K562 (cell line): ENCODE data around the gene CMTR2. TPM values are rescaled to one million over a fixed set of nuclear protein-coding genes. Genes with fewer than 3 reads are reported as not detected.

ENCODE experiments used
- CHD7 ChIP-seq: fragments of 200-600 bp; sonication (generic); IDR thresholded peaks from one replicate; pipeline ENCODE4 v1.6.1; 2012; ENCODE audit warnings: mild to moderate bottlenecking, low read depth, low read length, inconsistent platforms
- polyA plus RNA-seq, 8 experiments: library from polyadenylated mRNA; depleted of rRNA in 4 of 8; stranded (reverse) in 5 of 8; unstranded in 3 of 8; fragments of >200 nt; fragmentation: Nextera tagmentation in 2 of 8; fragmentation: Illumina TruSeq in 1 of 8; extraction: Ambion mirVana in 2 of 8; extraction: Trizol in 1 of 8; gene quantifications; 2 replicates each; pipeline versions ENCODE4 v1.2.1 to v1.2.3, GENCODE V29; 2011 to 2014; ENCODE audit warnings: inconsistent platforms in 1 of 8, missing spikeins in 1 of 8
- total RNA-seq, 7 experiments: library from RNA; depleted of rRNA in 6 of 7; stranded (reverse); fragments of >200 nt in 6 of 7; fragmentation: Illumina TruSeq in 2 of 7; extraction: Trizol in 2 of 7; gene quantifications; 2 replicates each; pipeline versions ENCODE4 v1.2.1 to v1.2.3, GENCODE V29; 2011 to 2021; ENCODE audit warnings: low replicate concordance in 1 of 7

Gene CMTR2
- total and polyA plus RNA-seq, 9 of the 15 experiments (the other 6 are each of a cell fraction or from before 2014, with no cell fraction given) = 4.6 to 24.8 (median 12.7) TPM

- TF ChIP-seq CHD7 = no peak
These were observed 38.5 kb upstream of the CMTR2 start (continued) for GRCh38 chr16:71327720-71328119.
